Right cardiac atrium (tissue), 5 donors: ENCODE measurements around the gene SSX2IP. TPM values are rescaled to one million over a fixed set of nuclear protein-coding genes. Genes with fewer than 3 reads are reported as not detected.
A peak's percentile ranks its signal among the peaks of the same experiment; 100 is the strongest.

Experiments
- ATAC-seq, 2 donors: fragments of 200-7000 bp; cut with Tn5 transposase; one replicate each; pipeline versions ENCODE4 v1.8.0 to v1.9.1; 2020; ENCODE audit warnings: moderate library complexity in 2 of 2, mild to moderate bottlenecking in 1 of 2
- DNase-seq, 3 donors: peaks; one replicate each; pipeline ENCODE4 v3.0.0-alpha.2; 2020
- H3K27ac ChIP-seq: one replicate; pipeline ENCODE4 v1.5.1; 2013; ENCODE audit warnings: mild to moderate bottlenecking, low read length, control low read depth, moderate library complexity
- H3K27me3 ChIP-seq: one replicate; pipeline ENCODE4 v1.6.1; 2013; ENCODE audit not compliant: control insufficient read depth, insufficient read depth
- H3K4me1 ChIP-seq: one replicate; pipeline ENCODE4 v1.6.1; 2013; ENCODE audit warnings: low read length; ENCODE audit not compliant: control insufficient read depth, insufficient read depth
- H3K4me3 ChIP-seq: one replicate; pipeline ENCODE4 v1.5.1; 2013; ENCODE audit warnings: low read length, control low read depth
- H3K9me3 ChIP-seq: one replicate; pipeline ENCODE4 v1.6.1; 2013; ENCODE audit warnings: low read length; ENCODE audit not compliant: control insufficient read depth
- WGBS: extraction: QIAGEN DNeasy Blood & Tissue Kit; methylation state at CpG from one replicate; pipeline ENCODE4 v1.1.7; 2013; 5-methylcytosine and 5-hydroxymethylcytosine counted together
- intact Hi-C, 4 donors: fragments of 100-400 bp; cut with DNase I; formaldehyde crosslinking; loops; one replicate each; pipeline versions ENCODE4 v1.11.0 to v1.14.0; 2022 to 2023
- polyA plus RNA-seq: library from polyadenylated mRNA; stranded (reverse); fragments of 200-250 nt; gene quantifications from one replicate; pipeline ENCODE4 v1.2.3, GENCODE V29; 2013
- total RNA-seq, 4 donors: library from RNA; stranded (reverse); fragmentation: NEBNext Ultra II Directional; extraction: Animal tissue kit (Norgen Biotek cat#: 25700); gene quantifications; one replicate each; pipeline ENCODE4 v1.2.1, GENCODE V29; 2021
- donor health status: healthy with polysubstance abuse.
- donor health status: DM: no; HTN: yes; CAD: no.
- donor health status: DM: no; HTN: no; CAD: no.
- donor health status: DM: no; HTN: yes; CAD: no; lungs with severe emphysema.
- donor health status: DM: yes; HTN: yes; CAD: no.

Gene SSX2IP
- total and polyA plus RNA-seq, 5 donors: 7.7 to 28.6 (median 20.8) TPM

- DNase-seq: no peak
- intact Hi-C loops: no loop called here
- Histone ChIP-seq H3K27ac (no peak overlapping the region), H3K27me3 (no peaks in the 10 kb centered on the region), H3K4me1 (no peaks in the 10 kb centered on the region), H3K4me3 (no peak overlapping the region), H3K9me3 (no peaks in the 10 kb centered on the region)
- 54% methylated on average over 1 of the region's 1 CpG for WGBS
- no peak for ATAC-seq
Measured at GRCh38 chr1:84709131-84709530, 18.9 kb upstream of the SSX2IP start.

DNA sequence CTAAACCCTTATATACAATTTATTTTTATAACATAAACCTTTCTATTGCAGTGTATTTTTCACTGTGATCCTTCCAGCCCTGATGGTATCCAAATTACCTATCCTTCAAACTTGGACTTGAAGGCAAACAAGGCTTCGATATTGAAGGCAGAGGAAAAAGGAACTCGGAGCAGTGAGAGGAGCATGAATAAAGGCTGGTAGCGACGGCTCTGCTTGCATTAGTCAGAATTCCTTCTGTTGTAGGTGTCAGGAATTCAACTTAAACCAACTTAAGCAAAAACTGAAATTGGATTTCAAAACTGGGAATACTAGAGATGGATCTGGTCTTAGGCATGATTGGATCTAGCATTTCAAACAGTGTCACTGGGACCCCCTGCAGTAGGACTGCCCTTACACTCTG, 17.8 kb upstream of the SSX2IP start:
- no peaks in the 10 kb centered on the region for H3K27me3 ChIP-seq
- no peak overlapping the region for H3K27ac ChIP-seq
- WGBS: 93% methylated on average over 4 of the region's 4 CpGs
- H3K9me3 ChIP-seq: no peaks in the 10 kb centered on the region
- ATAC-seq (no peak), DNase-seq (no peak)
- intact Hi-C loops: no loop called here
- no peaks in the 10 kb centered on the region for H3K4me1 ChIP-seq
- H3K4me3 ChIP-seq: no peak overlapping the region

DNA sequence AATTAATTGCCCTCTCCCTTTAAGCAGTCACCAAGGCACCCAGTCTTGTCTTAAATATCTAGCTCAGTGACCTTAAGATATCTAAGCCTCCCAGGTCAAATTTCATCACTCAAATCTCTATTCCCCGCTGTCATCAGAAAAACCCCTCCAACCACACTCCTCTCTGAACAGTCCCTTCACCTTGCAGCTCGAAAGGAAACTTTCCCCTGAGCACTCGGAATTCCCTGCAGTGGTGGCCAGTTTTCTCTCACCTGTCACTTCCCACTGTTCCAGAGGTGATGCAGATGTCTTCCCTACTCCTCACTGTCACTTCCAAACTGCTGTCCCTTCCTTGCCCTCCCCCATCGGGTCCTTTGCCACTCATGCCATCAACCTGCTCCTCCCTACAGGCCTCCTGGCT, 15.3 kb upstream of the SSX2IP start:
- no peaks in the 10 kb centered on the region for H3K4me1 ChIP-seq
- H3K9me3 ChIP-seq: no peaks in the 10 kb centered on the region
- no peaks in the 10 kb centered on the region for H3K27me3 ChIP-seq
- DNase-seq (no peak), ATAC-seq (no peak)
- H3K27ac ChIP-seq: no peak overlapping the region
- WGBS: 71% methylated on average over 4 of the region's 4 CpGs
- intact Hi-C loops: no loop called here
- no peak overlapping the region for H3K4me3 ChIP-seq

GRCh38 chr1:84704872-84705417, 14.7 kb upstream of the SSX2IP start:
- 87% methylated on average over 3 of the region's 3 CpGs for WGBS

DNA sequence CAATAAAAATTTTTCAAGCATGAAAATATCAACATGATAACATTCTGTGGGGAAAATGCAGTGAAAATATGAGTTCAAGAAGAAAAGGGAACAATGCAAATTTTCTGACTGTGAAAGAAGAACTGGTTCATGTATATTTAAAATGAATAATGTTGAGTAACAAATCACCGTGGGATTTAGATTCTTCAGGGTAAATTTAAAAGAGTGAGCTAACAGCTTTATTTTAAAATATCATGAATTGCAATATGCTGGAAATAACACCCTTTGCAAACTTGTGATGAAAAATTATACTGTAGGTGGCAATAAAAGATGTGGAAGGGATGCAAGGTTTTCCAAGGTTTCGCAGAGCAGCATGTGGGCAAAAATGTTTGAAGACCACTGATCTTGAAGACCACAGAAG, 13.2 kb upstream of the SSX2IP start:
- no peak overlapping the region for H3K27ac ChIP-seq
- WGBS: 42% methylated on average over 2 of the region's 2 CpGs
- no peak overlapping the region for H3K4me3 ChIP-seq
- no peaks in the 10 kb centered on the region for H3K4me1 ChIP-seq
- H3K27me3 ChIP-seq: no peaks in the 10 kb centered on the region
- intact Hi-C loops: no loop called here
- ATAC-seq: no peak
- no peak for DNase-seq
- no peaks in the 10 kb centered on the region for H3K9me3 ChIP-seq

More at GRCh38 chr1:84704872-84705417, 14.7 kb upstream of the SSX2IP start:
- Histone ChIP-seq H3K4me3 (no peak overlapping the region), H3K9me3 (no peaks in the 10 kb centered on the region), H3K27me3 (no peaks in the 10 kb centered on the region), H3K4me1 (no peaks in the 10 kb centered on the region), H3K27ac (no peak overlapping the region)
- intact Hi-C loops: no loop called here
- ATAC-seq (no peak), DNase-seq (no peak)

- Histone ChIP-seq H3K9me3 (no peaks in the 10 kb centered on the region), H3K4me1 (no peaks in the 10 kb centered on the region), H3K4me3 (no peak overlapping the region), H3K27me3 (no peaks in the 10 kb centered on the region), H3K27ac (no peak overlapping the region)
- WGBS: 72% methylated on average over 1 of the region's 1 CpG
- ATAC-seq (no peak), DNase-seq (no peak)
- intact Hi-C loops: no loop called here
Measured at GRCh38 chr1:84702143-84702542, 11.9 kb upstream of the SSX2IP start.

DNA sequence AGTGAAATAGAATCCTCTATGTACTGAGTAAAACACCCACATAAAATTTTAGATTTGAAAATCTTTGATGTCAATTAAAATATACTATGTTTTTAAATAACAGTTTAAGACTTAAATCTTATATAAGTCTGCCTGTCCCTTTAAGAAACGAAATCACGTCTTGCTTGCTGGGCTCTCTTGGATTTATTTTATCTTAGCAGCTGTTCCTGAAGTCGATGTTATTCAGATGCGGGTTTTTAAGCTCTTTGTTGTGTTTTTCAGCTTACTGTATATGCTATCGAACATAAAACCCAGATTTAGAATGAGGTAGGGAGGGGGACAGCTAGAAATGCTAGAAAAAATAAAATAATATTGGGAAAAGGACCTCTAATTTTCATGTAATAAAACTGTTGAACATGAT, 11.1 kb upstream of the SSX2IP start:
- Histone ChIP-seq H3K27me3 (no peaks in the 10 kb centered on the region), H3K27ac (no peak overlapping the region), H3K4me1 (no peaks in the 10 kb centered on the region), H3K9me3 (no peaks in the 10 kb centered on the region), H3K4me3 (peak overlapping the region; percentile 60)
- intact Hi-C loops: no loop called here
- 10% methylated on average over 5 of the region's 5 CpGs for WGBS
- no peak for ATAC-seq
- DNase-seq: no peak

DNA sequence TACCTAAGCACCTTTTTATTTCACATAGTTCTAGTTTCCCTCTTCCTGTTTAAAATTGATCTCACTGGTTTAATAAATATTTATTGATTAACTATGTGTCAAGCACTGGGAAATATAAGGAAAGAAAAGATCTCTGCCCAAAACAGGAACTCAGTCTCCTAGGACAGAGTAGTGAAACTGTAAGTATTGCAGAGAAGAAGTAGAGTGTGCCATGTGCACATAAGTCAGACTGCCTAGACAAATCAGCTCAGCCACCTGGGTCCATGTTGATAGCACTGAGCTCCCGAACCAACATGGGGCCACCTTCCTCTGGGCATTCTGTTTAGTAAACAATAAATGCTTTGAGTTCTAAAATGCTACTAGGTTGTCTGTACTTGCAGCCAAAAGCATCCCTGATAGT, 9.8 kb upstream of the SSX2IP start:
- DNase-seq: no peak
- WGBS: 65% methylated on average over 1 of the region's 1 CpG
- intact Hi-C loops: no loop called here
- H3K9me3 ChIP-seq: no peaks in the 10 kb centered on the region
- no peak overlapping the region for H3K27ac ChIP-seq
- ATAC-seq: no peak
- H3K27me3 ChIP-seq: no peaks in the 10 kb centered on the region
- H3K4me1 ChIP-seq: no peaks in the 10 kb centered on the region
- H3K4me3 ChIP-seq: no peak overlapping the region

DNA sequence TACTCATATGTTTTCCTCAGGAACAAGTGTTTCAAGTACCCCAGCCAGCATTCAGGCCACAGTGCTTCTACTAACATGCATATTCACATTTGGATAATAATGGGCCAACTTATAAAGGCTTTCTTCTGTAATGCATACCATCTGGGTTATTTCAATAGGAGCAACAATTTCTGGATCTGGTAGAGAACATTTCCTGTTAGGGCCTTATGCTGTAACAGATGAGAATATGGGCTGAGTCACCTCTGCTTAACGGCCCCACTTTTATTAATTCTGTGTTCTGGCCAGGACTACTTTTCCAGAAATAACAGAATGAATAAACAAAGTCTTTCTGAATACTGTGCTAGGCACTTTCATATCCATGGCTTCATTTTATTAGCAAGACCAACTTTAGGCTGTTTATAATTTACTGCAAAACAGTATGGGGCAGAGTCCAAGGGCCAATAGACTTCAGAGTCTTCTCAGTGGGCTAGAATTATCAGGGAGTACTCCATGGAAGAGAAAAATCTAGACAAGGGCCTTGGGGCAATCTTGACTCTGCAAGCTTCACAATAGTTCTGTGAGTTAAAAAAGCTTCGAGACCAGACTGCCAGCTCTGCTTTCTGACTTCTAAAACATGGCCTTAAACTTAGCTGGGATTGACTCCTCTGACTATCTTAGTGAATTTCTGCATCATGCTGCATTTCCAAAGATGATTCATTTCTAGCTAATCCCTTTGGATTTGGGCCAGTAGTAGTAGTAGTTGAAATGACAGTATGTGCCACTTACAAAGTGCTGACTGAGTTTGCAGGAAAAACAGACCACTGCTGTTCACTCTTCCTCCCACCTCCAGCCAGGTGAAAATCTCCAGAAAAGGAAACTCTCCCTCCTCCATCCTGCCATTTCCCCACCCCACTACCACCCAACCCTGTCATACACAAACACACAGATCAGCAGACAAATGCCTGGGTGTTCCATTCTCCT, 8.2 kb upstream of the SSX2IP start:
- Histone ChIP-seq H3K4me3 (no peak overlapping the region), H3K27ac (peak overlapping the region; percentile 71), H3K27me3 (no peaks in the 10 kb centered on the region), H3K9me3 (no peaks in the 10 kb centered on the region), H3K4me1 (no peaks in the 10 kb centered on the region)
- 22% methylated on average over 2 of the region's 2 CpGs for WGBS
- intact Hi-C loops: no loop called here
- ATAC-seq: peak; percentile 68 to 79
- DNase-seq: no peak

DNA sequence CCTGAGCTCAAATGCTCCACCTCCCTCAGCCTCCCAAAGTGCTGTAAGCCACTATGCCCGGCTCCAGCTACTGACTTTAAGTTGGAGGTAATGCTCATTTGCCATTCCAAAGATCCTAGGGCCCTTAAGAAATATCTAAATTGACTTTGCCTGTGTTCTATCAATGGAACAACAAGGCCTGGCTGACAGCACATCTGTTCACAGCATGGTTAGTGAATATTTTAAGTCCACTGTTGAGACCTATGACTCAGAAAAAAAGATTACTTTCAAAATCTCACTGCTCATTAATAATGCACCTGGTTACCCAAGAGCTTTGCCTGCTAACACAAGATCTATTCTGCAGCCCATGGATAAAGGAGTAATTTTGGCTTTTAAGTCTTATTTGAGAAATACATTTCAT, 3.5 kb upstream of the SSX2IP start:
- H3K27me3 ChIP-seq: no peaks in the 10 kb centered on the region
- DNase-seq (no peak), ATAC-seq (no peak)
- intact Hi-C loops: no loop called here
- H3K27ac ChIP-seq: no peak overlapping the region
- H3K4me3 ChIP-seq: no peak overlapping the region
- WGBS: 94% methylated on average over 1 of the region's 1 CpG
- no peaks in the 10 kb centered on the region for H3K9me3 ChIP-seq
- H3K4me1 ChIP-seq: no peaks in the 10 kb centered on the region

GRCh38 chr1:84693005-84693404, 2.7 kb upstream of the SSX2IP start:
- Histone ChIP-seq H3K4me1 (no peaks in the 10 kb centered on the region), H3K27ac (no peak overlapping the region), H3K4me3 (no peak overlapping the region), H3K27me3 (no peaks in the 10 kb centered on the region), H3K9me3 (no peaks in the 10 kb centered on the region)
- DNase-seq (no peak), ATAC-seq (no peak)
- 70% methylated on average over 2 of the region's 2 CpGs for WGBS
- intact Hi-C loops: no loop called here
